Cardiac fibroblast (primary cell): ENCODE measurements around the gene ESCO1.
"Not testable (repeated sequence)": the region's sequence is repeated elsewhere in the genome, so short reads cannot be mapped to it uniquely, and the experiment has no call there.

Experiments used
- DNase-seq, 2 donors: peaks; one replicate each; pipeline versions ENCODE4 v3.0.0 to v3.0.0-alpha.2; 2010; ENCODE audit warnings: low read depth in 2 of 2
- H3K4me3 ChIP-seq, 2 donors: replicated peaks in 1 of 2; 1 replicate in 1 of 2; 2 replicates in 1 of 2; pipeline ENCODE4 v1.5.1; 2011; ENCODE audit warnings: low read depth in 2 of 2, low read length in 2 of 2, mild to moderate bottlenecking in 2 of 2, moderate library complexity in 1 of 2
- TF ChIP-seq, protein P1 (sequence below): IDR thresholded peaks from one replicate; pipeline ENCODE4 v1.5.1; 2011; ENCODE audit warnings: low read depth, mild to moderate bottlenecking, low read length, inconsistent platforms

The ESCO1 gene

DNA sequence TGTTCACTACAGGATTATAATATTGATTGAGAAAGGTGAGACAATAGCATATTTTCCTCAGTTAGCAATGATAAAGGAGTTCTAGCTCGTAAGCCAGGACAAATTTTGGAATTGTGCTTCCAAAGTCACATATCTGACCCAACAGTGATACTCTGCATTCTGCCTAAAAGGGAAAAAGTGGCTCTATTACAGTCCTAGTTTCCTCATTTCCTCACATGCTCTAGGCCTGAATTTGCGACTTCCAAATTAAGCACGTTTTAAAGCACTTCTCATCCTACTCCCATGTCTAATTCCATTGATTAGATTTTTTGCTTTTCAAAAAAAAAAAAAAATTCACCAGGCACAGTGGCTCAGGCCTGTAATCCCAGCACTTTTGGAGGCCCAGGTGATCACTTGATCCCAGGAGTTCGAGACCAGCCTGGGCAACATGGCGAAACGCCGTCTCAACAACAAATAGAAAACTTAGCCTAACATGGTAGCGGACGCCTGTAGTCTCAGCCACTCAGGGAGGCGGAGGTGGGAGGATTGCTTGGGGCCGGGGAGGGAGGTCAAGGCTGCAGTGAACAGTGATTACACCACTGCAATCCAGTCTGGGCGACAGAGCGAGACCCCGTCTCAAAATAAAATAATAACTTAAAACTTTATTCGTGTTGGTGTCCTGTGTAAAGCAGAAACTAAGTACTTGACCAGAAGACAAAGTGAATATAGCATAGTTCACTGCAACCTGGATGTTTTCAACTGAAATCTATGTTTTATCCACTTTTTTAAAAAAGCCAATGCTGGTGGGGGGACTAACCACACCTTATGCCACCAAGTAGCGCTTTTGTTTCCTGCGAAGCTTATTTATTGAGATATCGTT lies 1.5 kb downstream of the ESCO1 start:
- TF ChIP-seq, protein P1, sequence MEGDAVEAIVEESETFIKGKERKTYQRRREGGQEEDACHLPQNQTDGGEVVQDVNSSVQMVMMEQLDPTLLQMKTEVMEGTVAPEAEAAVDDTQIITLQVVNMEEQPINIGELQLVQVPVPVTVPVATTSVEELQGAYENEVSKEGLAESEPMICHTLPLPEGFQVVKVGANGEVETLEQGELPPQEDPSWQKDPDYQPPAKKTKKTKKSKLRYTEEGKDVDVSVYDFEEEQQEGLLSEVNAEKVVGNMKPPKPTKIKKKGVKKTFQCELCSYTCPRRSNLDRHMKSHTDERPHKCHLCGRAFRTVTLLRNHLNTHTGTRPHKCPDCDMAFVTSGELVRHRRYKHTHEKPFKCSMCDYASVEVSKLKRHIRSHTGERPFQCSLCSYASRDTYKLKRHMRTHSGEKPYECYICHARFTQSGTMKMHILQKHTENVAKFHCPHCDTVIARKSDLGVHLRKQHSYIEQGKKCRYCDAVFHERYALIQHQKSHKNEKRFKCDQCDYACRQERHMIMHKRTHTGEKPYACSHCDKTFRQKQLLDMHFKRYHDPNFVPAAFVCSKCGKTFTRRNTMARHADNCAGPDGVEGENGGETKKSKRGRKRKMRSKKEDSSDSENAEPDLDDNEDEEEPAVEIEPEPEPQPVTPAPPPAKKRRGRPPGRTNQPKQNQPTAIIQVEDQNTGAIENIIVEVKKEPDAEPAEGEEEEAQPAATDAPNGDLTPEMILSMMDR: no peak
- peak; percentile 5 to 6 for DNase-seq
- H3K4me3 ChIP-seq: peak overlapping the region; percentile 98 to 100

DNA sequence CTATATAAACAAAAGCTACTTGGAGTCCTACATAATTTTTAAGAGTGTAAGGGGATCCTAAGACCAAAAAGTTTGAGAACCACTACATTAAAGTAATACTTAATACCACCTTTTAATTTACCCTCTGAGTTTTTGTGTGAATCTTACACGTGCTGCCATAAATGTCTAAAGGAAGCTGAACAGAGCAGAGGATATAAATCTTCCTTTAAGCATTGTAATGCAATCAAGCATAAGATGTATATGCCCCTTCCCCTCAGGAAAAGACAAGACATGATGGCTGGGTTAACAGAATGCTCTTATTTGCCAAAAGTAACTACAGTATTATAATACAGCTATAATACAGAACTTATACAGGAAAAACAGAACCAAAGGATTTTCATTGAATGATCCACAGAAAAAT lies 2.9 kb downstream of the ESCO1 start:
- H3K4me3 ChIP-seq: no peak overlapping the region
- no peak for DNase-seq
- TF ChIP-seq, protein P1: no peak

DNA sequence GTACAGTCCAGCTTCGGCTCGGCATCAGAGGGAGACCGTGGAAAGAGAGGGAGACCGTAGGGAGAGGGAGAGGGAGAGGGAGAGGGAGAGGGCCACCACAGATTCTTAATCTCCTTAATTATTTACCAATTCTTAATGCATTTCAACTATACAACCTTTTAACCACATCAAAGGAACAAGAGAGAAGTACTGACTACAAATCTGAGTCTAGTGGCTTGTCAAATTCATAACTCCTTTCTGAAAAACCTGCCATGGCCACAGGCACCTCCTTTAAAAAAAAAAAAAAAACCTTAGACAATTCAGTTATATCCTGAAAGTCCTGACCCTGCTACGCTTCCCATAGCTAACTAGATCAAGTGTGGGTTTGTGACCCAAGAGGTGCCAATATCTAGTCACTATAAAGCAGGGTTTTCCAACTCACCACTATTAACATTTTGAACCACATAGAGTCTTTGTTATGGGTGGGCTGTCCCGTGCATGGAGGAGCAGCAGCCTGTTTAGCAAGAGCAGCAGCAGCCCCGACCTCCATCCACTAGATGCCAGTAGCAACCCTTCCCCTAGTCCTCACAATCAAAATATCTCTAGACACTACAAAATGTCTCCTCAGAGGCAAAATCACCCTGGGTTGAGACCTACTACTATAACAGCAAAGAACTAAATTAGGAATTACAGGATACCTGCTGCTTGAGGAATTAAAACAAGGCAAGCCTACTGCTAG lies 6.8 kb downstream of the ESCO1 start:
- no peak overlapping the region for H3K4me3 ChIP-seq
- TF ChIP-seq, protein P1: no peak
- no peak for DNase-seq

DNA sequence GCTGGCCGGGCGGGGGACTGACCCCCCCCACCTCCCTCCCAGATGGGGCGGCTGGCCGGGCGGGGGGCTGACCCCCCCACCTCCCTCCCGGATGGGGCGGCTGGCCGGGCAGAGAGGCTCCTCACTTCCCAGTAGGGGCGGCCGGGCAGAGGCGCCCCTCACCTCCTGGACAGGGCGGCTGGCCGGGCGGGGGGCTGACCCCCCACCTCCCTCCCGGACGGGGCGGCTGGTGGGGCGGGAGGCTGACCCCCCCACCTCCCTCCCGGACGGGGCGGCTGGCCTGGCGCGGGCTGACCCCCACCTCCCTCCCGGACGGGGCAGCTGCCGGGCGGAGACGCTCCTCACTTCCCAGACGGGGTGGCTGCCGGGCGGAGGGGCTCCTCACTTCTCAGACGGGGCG lies 8.1 kb downstream of the ESCO1 start:
- not testable (repeated sequence) for H3K4me3 ChIP-seq, DNase-seq

DNA sequence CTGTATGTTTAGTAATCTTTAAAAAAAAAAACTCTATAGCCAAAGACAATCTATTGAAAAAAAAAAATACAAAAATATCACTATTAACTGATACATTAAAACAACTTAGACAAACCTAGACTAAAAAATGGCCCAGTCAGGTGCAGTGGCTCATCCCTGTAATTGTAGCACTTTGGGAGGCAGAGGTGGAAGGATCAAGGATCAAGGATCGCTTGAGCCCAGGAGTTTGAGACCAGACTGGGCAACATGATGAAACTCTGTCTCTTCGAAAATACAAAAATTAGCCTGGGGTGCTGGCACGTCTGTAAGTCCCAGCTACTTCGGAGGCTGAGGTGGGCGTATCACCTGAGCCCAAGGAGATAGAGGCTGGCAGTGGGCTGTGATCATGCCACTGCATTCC lies 16.1 kb downstream of the ESCO1 start:
- TF ChIP-seq, protein P1: no peak
- no peak overlapping the region for H3K4me3 ChIP-seq
- DNase-seq: no peak

DNA sequence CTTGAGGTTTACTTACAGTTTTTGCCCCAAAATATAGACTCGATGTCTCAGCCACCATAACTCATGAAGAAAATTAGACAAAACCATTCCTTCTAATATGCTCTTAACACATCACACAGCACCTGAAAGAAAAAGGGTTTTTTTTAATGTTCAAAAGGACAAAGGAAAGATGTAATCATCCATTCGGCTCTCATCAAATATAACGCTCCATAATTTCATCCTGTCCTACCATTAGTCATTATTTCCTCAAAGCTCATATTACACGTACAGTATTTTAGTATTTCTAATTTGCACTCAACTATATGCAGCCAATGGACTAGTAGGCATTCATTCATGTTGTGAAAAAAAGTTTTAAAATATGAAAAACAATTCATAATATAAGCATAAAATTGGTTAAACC lies 24.8 kb downstream of the ESCO1 start:
- TF ChIP-seq, protein P1: no peak
- H3K4me3 ChIP-seq: no peak overlapping the region
- no peak for DNase-seq

DNA sequence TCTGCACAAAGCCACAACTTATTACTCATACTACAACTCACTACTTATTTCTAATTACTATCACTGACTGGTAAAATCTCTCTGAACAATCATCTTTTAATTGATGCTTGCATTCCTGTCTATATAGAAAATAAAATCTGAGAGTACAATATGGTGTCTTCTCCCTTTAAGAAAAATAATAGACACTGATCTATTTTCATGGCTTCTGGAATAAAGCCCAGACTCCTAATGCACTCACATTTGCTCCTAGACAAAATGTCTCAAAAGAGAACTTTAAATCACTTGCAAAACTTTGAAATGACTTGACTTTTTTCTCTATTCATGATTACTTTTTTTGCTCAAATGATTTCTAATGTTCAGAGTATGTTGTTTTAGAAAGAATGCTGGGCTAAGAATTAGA lies 28.7 kb downstream of the ESCO1 start:
- DNase-seq: no peak
- TF ChIP-seq, protein P1: no peak
- no peak overlapping the region for H3K4me3 ChIP-seq
